Small intestine (tissue), 7 donors: Measurements from ENCODE around the gene DLG4. TPM values are rescaled to one million over a fixed set of nuclear protein-coding genes. Genes with fewer than 3 reads are reported as not detected.

Source experiments
- DNase-seq, 2 donors: peaks; one replicate each; pipeline versions ENCODE4 v3.0.0 to v3.0.0-alpha.2; 2013
- FAIRE-seq: peaks from 2 replicates; lab custom pipeline; 2012; peaks lifted over from hg19 to GRCh38; lab: Jason Lieb, UNC
- H3K27ac ChIP-seq, 3 donors: one replicate each; pipeline ENCODE4 v1.5.1; 2013; ENCODE audit warnings: low read length in 2 of 3, mild to moderate bottlenecking in 2 of 3, control low read depth in 1 of 3, inconsistent platforms in 1 of 3, low read depth in 1 of 3, moderate library complexity in 1 of 3
- H3K27me3 ChIP-seq, 3 donors: one replicate each; pipeline ENCODE4 v1.6.1; 2013; ENCODE audit warnings: low read length in 3 of 3, inconsistent platforms in 1 of 3; ENCODE audit not compliant: control insufficient read depth in 3 of 3, insufficient read depth in 3 of 3
- H3K36me3 ChIP-seq, 3 donors: one replicate each; pipeline ENCODE4 v1.6.1; 2013; ENCODE audit warnings: low read length in 3 of 3, inconsistent platforms in 1 of 3, low read depth in 1 of 3, mild to moderate bottlenecking in 1 of 3, moderate library complexity in 1 of 3; ENCODE audit not compliant: control insufficient read depth in 3 of 3, insufficient read depth in 2 of 3
- H3K4me1 ChIP-seq, 3 donors: one replicate each; pipeline ENCODE4 v1.6.1; 2013; ENCODE audit warnings: low read length in 2 of 3, inconsistent platforms in 1 of 3, low read depth in 1 of 3, mild to moderate bottlenecking in 1 of 3, moderate library complexity in 1 of 3; ENCODE audit not compliant: control insufficient read depth in 3 of 3, insufficient read depth in 2 of 3
- H3K4me3 ChIP-seq, 3 donors: one replicate each; pipeline ENCODE4 v1.5.1; 2013; ENCODE audit warnings: low read length in 3 of 3, control low read depth in 1 of 3, inconsistent platforms in 1 of 3, low read depth in 1 of 3, mild to moderate bottlenecking in 1 of 3, moderate library complexity in 1 of 3
- H3K9me3 ChIP-seq, 2 donors: one replicate each; pipeline ENCODE4 v1.6.1; 2013; ENCODE audit warnings: low read depth in 1 of 2, low read length in 1 of 2; ENCODE audit not compliant: control insufficient read depth in 2 of 2, insufficient read depth in 1 of 2
- WGBS, 3 donors: extraction: QIAGEN DNeasy Blood & Tissue Kit; methylation state at CpG; one replicate each; pipeline ENCODE4 v1.1.7; 2013; 5-methylcytosine and 5-hydroxymethylcytosine counted together
- polyA plus RNA-seq, 4 donors: library from polyadenylated mRNA; stranded (reverse) in 3 of 4; unstranded in 1 of 4; fragments of 200-250 nt in 3 of 4; fragments of 120-200 nt in 1 of 4; gene quantifications; one replicate each; pipeline versions ENCODE4 v1.2.1 to v1.2.3, GENCODE V29; 2013
- donor health status: healthy with polysubstance abuse.
- donor health status: control.
- donor health status: control.
- donor health status: Bipolar disorder and iron deficiency.
- donor health status: healthy.

The DLG4 gene
- polyA plus RNA-seq, 4 donors, result 0.67 to 9.2 (median 4.2) TPM

GRCh38 chr17:7238420-7239090, 18.9 kb upstream of the DLG4 start:
- H3K27ac ChIP-seq, result peak overlapping the region; percentile 68 to 92 (median 84)
- H3K27me3 ChIP-seq, result no peaks in the 10 kb centered on the region
- H3K4me3 ChIP-seq, result peak overlapping the region; percentile 93 to 99 (median 95)
- H3K9me3 ChIP-seq, result no peaks in the 10 kb centered on the region
- peaks cover 2 to 44% (median 5%) of the 10 kb centered on the region in 3 donors for H3K36me3 ChIP-seq
- 0 to 1% (median 1%) methylated on average over 30 to 39 of the region's 39 CpGs for WGBS, 3 donors
- peak; percentile 28 to 66 for DNase-seq
- peaks cover 3 to 50% (median 3%) of the 10 kb centered on the region in 3 donors for H3K4me1 ChIP-seq
- FAIRE-seq, result no peak

GRCh38 chr17:7237761-7238419, 18.3 kb upstream of the DLG4 start:
- Histone ChIP-seq H3K36me3 (peaks cover 2 to 41% (median 5%) of the 10 kb centered on the region in 3 donors), H3K9me3 (no peaks in the 10 kb centered on the region), H3K4me1 (peaks cover 3 to 45% (median 4%) of the 10 kb centered on the region in 3 donors), H3K27ac (peak overlapping the region; percentile 88 to 92 (median 91)), H3K27me3 (no peaks in the 10 kb centered on the region), H3K4me3 (peak overlapping the region; percentile 93 to 99 (median 95))
- peak; percentile 80 to 93 for DNase-seq
- FAIRE-seq, result no peak
- WGBS, 3 donors, result 1 to 2% (median 1%) methylated on average over 25 to 72 of the region's 73 CpGs

- FAIRE-seq, result no peak
- H3K36me3 ChIP-seq, result peaks cover 2 to 41% (median 5%) of the 10 kb centered on the region in 3 donors
- no peaks in the 10 kb centered on the region for H3K9me3 ChIP-seq
- peak overlapping the region; percentile 59 to 92 (median 91) for H3K27ac ChIP-seq
- 15 to 26% (median 24%) methylated on average over 6 of the region's 6 CpGs for WGBS, 3 donors
- H3K4me3 ChIP-seq, result peak overlapping the region; percentile 93 to 99 (median 95)
- H3K4me1 ChIP-seq, result peaks cover 4 to 48% (median 6%) of the 10 kb centered on the region in 3 donors
- no peaks in the 10 kb centered on the region for H3K27me3 ChIP-seq
- DNase-seq, result no peak
Observed at GRCh38 chr17:7237266-7237760, 17.7 kb upstream of the DLG4 start.

GRCh38 chr17:7236808-7237207, 17.2 kb upstream of the DLG4 start:
- Histone ChIP-seq H3K9me3 (no peaks in the 10 kb centered on the region), H3K4me1 (peaks cover 4 to 52% (median 7%) of the 10 kb centered on the region in 3 donors), H3K27me3 (no peaks in the 10 kb centered on the region), H3K27ac (peak overlapping the region in 2 of 3 donors; percentile 59 to 92), H3K36me3 (peaks cover 2 to 41% (median 5%) of the 10 kb centered on the region in 3 donors), H3K4me3 (no peak overlapping the region)
- DNase-seq (no peak), FAIRE-seq (no peak)
- WGBS, 3 donors, result 79 to 87% (median 80%) methylated on average over 6 of the region's 6 CpGs

GRCh38 chr17:7235693-7236665, 16.3 kb upstream of the DLG4 start:
- H3K36me3 ChIP-seq, result peaks cover 2 to 42% (median 5%) of the 10 kb centered on the region in 3 donors
- H3K4me3 ChIP-seq, result peak overlapping the region in 1 of 3 donors; percentile 74
- H3K27me3 ChIP-seq, result no peaks in the 10 kb centered on the region
- DNase-seq, result peak in 1 of 2 donors; percentile 64
- FAIRE-seq, result no peak
- 68 to 82% (median 73%) methylated on average over 22 of the region's 22 CpGs for WGBS, 3 donors
- peak overlapping the region in 2 of 3 donors; percentile 86 to 92 for H3K27ac ChIP-seq
- peaks cover 4 to 49% (median 7%) of the 10 kb centered on the region in 3 donors for H3K4me1 ChIP-seq
- no peaks in the 10 kb centered on the region for H3K9me3 ChIP-seq

GRCh38 chr17:7234083-7234951, 14.7 kb upstream of the DLG4 start, which contains the start of gene DVL2:
Gene DVL2 (minus strand): TSS chr17:7234517. CDS start chr17:7234262, 255 bp downstream.
- H3K36me3 ChIP-seq, result peaks cover 2 to 50% (median 5%) of the 10 kb centered on the region in 3 donors
- 0 to 1% (median 0%) methylated on average over 56 to 72 of the region's 72 CpGs for WGBS, 3 donors
- H3K4me3 ChIP-seq, result peak within 1 kb of the TSS; percentile 74 to 93 (median 75)
- H3K4me1 ChIP-seq, result peaks cover 2 to 39% (median 4%) of the 10 kb centered on the region in 3 donors
- DNase-seq (peak; percentile 95 to 98), FAIRE-seq (no peak)
- peak within 1 kb of the TSS; percentile 41 to 92 (median 86) for H3K27ac ChIP-seq
- no peaks in the 10 kb centered on the region for H3K9me3 ChIP-seq
- H3K27me3 ChIP-seq, result no peaks in the 10 kb centered on the region

- DNase-seq, result no peak
- FAIRE-seq, result no peak
- Histone ChIP-seq H3K27me3 (no peaks in the 10 kb centered on the region), H3K4me1 (peaks cover 2 to 39% (median 4%) of the 10 kb centered on the region in 3 donors), H3K27ac (peak overlapping the region; percentile 41 to 92 (median 86)), H3K36me3 (peaks cover 6 to 56% (median 7%) of the 10 kb centered on the region in 3 donors), H3K9me3 (no peaks in the 10 kb centered on the region), H3K4me3 (peak overlapping the region; percentile 74 to 93 (median 75))
- WGBS, 3 donors, result 0 to 3% (median 2%) methylated on average over 9 of the region's 9 CpGs
Observed at GRCh38 chr17:7233701-7234082, 14.1 kb upstream of the DLG4 start.
